Articular chondrocyte of knee joint (primary cell): ENCODE data around the gene SLC50A1. TPM values are rescaled to one million over a fixed set of nuclear protein-coding genes. Genes with fewer than 3 reads are reported as not detected.

Experiments
- small RNA-seq: library from RNA; depleted of rRNA; stranded (forward); fragments of <200 nt; gene quantifications from one replicate; pipeline ENCODE3, GENCODE V24; 2012
- total RNA-seq: library from RNA; depleted of rRNA; stranded (reverse); fragments of >200 nt; gene quantifications from 2 replicates; pipeline ENCODE4 v1.2.3, GENCODE V29; 2012

The SLC50A1 gene, protein sequence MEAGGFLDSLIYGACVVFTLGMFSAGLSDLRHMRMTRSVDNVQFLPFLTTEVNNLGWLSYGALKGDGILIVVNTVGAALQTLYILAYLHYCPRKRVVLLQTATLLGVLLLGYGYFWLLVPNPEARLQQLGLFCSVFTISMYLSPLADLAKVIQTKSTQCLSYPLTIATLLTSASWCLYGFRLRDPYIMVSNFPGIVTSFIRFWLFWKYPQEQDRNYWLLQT
- 37.9 and 46.4 TPM in 2 replicates for total RNA-seq

GRCh38 chr1:155135415-155136028 is at the start of gene SLC50A1:
SLC50A1 (plus strand) TSS chr1:155135852; CDS start chr1:155135912, 60 bp downstream.

DNA sequence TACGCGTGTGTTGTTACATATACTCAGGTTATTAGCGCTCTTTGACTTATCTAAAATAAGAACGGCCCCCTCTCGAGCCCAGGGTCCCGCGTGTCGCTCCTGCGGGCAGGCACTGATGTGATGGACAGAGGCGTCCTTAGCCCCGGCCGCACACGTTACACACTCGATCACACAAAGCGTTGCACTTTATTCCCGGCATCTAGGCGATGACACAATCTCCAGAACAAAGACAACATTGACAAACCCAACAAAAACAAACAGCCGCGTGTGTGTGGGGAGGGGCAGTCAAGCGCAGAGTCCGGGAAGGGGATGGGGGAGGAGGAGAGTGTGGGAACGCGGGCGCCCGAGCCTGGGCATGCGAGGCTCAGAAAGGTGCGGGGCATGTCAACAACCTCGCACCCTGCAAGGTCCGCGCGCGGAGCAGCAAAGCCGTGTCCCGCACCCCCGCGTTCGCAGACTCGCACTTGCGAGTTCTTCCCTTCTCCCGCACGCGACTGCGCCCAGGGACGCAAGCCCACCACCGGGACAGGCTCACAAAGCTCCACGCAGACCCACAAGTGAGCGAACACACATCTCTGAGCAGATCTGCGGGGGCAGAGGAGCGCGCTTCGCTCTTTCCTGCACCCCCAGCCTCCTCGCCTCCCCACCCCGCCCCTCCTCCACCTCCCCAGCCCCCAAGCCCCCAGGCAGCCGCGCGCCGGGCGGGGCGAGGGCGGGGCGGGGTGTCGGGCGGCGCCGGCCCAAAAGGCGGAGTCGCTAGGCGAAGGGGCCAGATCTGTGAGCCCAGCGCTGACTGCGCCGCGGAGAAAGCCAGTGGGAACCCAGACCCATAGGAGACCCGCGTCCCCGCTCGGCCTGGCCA is 8.3 kb upstream of the SLC50A1 start, which contains the start of gene EFNA1:
Gene EFNA1, plus strand, starts transcription at position 772 of the 862 bp plus-strand sequence. CDS start 102 bp downstream, outside the sequence.

DNA sequence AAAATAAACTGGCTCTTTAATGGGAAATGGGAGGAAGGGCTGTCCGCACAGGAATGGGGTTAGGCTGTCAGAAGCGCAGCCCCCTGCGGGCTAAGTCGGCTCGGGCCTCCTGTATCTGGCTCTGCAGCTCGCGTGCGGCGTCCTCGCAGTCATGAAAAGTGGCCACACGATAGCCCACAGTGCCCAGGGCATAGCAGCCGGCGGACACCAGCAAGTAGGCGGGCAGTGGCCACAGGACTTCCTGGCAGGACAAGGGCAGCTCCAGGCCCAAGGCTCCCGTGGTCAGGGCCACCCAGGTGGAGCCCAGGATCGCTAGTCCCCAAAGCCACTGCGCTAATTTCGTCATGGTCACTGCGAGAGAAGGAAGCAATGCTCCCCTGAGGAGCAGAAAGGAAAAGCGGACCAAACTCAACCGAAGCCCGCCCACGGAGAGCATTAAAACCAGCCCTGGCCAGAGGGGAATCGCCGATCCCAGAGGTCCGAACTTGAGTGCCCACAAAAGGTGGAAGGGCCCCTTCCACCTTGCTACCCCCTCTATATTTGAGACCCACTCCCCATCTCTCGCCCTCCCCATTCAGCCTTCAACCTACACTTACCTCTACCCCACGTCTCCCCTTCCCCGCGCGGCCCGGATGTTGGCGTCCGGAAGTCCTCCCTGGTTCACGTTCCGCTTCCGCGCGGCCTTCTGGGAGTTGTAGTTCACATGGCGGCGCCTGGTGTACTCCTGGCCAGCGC is 4.4 kb downstream of the SLC50A1 start, which contains the start of gene DPM3:
Gene DPM3, minus strand, starts transcription at position 637 of the 735 bp plus-strand sequence. Its CDS starts 291 bp downstream, at position 346.

GRCh38 chr1:155172732-155173477 is 37.3 kb downstream of the SLC50A1 start, which contains the start of gene KRTCAP2:
KRTCAP2 (minus strand) TSS chr1:155173304; CDS start chr1:155173224, 80 bp downstream.

DNA sequence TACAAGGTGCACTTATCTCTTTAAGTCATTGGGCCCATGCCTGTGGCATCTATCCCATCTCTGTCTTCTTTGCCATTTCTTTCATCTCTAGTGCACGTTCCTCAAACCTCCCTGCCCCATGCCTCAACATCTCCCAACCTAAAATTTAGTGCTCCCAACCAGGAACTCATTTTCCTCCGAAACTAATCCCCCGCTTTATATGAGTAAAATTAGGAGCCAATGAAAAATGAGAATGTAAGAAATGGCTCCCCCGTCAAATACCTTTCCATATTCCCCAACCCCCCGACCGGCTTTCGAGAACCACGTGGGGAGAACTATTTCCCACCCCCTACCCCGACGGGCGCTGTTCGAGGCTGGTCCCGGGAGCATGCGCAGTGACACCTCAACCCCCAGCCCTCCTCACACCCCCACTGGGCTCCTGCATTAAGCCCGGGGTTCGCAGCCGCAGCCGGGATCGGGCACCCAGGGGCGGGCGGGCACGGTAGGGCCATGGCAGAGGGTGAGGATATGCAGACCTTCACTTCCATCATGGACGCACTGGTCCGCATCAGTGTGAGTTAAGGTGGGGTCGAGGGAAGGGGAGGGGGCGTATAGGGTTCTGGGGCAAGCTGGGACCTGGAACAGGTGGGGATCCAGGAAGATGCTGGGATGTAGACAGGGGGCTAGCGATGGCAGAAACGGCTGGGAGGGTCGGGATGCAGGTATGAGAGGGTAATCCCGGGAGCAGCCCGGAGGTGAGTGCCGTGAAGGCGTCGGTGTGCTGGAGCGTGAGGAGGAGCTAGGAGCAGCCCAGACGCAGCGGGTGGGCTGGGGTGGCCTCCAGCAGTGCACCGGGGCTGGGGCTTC is 38.0 kb downstream of the SLC50A1 start, which contains the start of gene TRIM46:
Gene TRIM46, plus strand, starts transcription at position 372 of the 846 bp plus-strand sequence. Its CDS starts 118 bp downstream, at position 490.

Small RNA genes within 50 kb of the gene (small RNA-seq; reads per million reads assigned to genes)
- gene HMGN2P18 (not detected), gene RF00019 (not detected)

Other genes with a start within 250 kb of the SLC50A1 start
- gene PMVK, start 199.1 kb upstream of the SLC50A1 start, total RNA-seq = 8.4 and 9.5 TPM in 2 replicates
- 35.8 and 36.8 TPM in 2 replicates for gene PBXIP1, start 179.8 kb upstream of the SLC50A1 start, total RNA-seq
- gene PYGO2, start 174.1 kb upstream of the SLC50A1 start, total RNA-seq = 11.6 and 13.8 TPM in 2 replicates
- gene SHC1, start 165.1 kb upstream of the SLC50A1 start, total RNA-seq = 211 and 219 TPM in 2 replicates
- gene CKS1B, start 161.2 kb upstream of the SLC50A1 start, total RNA-seq = 31.5 and 40.9 TPM in 2 replicates
- gene FLAD1, start 152.5 kb upstream of the SLC50A1 start, total RNA-seq = 13.1 and 13.6 TPM in 2 replicates
- gene LENEP, start 142.3 kb upstream of the SLC50A1 start, total RNA-seq = not detected in 2 replicates
- 14.4 and 20.6 TPM in 2 replicates for gene ZBTB7B, start 133.1 kb upstream of the SLC50A1 start, total RNA-seq
- 0.11 TPM in 1 of 2 replicates, not detected in the other for gene DCST2, start 102.1 kb upstream of the SLC50A1 start, total RNA-seq
- gene DCST1, start 102.0 kb upstream of the SLC50A1 start, total RNA-seq = not detected in 2 replicates
- 82.4 and 87.7 TPM in 2 replicates for gene ADAM15, start 84.5 kb upstream of the SLC50A1 start, total RNA-seq
- 3.0 and 3.7 TPM in 2 replicates for gene EFNA4, start 72.1 kb upstream of the SLC50A1 start, total RNA-seq
- 0.65 and 1.6 TPM in 2 replicates for gene EFNA3, start 57.0 kb upstream of the SLC50A1 start, total RNA-seq
- 1.9 and 5.2 TPM in 2 replicates for gene EFNA1, start 8.0 kb upstream of the SLC50A1 start, total RNA-seq
- gene DPM3, start 4.7 kb downstream of the SLC50A1 start, total RNA-seq = 19.2 and 39.6 TPM in 2 replicates
- gene KRTCAP2, start 37.5 kb downstream of the SLC50A1 start, total RNA-seq = 96.1 and 111 TPM in 2 replicates
- 2.0 and 3.5 TPM in 2 replicates for gene TRIM46, start 38.0 kb downstream of the SLC50A1 start, total RNA-seq
- gene THBS3, start 72.0 kb downstream of the SLC50A1 start, total RNA-seq = 47.7 and 72.1 TPM in 2 replicates
- 33.8 and 37.4 TPM in 2 replicates for gene MTX1, start 72.8 kb downstream of the SLC50A1 start, total RNA-seq
- 4.2 and 6.4 TPM in 2 replicates for gene ENTREP3, start 119.6 kb downstream of the SLC50A1 start, total RNA-seq
- 33.8 and 43.6 TPM in 2 replicates for gene SCAMP3, start 126.5 kb downstream of the SLC50A1 start, total RNA-seq
- gene CLK2, start 137.7 kb downstream of the SLC50A1 start, total RNA-seq = 26.0 and 27.6 TPM in 2 replicates
- gene HCN3, start 141.6 kb downstream of the SLC50A1 start, total RNA-seq = 0.78 and 1.1 TPM in 2 replicates
- 0.13 TPM in 1 of 2 replicates, not detected in the other for gene PKLR, start 165.6 kb downstream of the SLC50A1 start, total RNA-seq
- 93.6 and 110 TPM in 2 replicates for gene FDPS, start 173.0 kb downstream of the SLC50A1 start, total RNA-seq
- 14.9 and 15.2 TPM in 2 replicates for gene RUSC1, start 185.0 kb downstream of the SLC50A1 start, total RNA-seq